ENCODE data around the gene MOB2.

GRCh38 chr11:1450949-1451710, 35.4 kb downstream of the MOB2 start:
- no peak for TF ChIP-seq CTCF (IDR thresholded peaks at IDR 0.05)
- no peak for TF ChIP-seq POLR2A (IDR thresholded peaks at IDR 0.05)
- TF ChIP-seq POLR2AphosphoS5 (IDR thresholded peaks at IDR 0.05; ENCODE audit: insufficient read depth in 1 of 2, low read depth in 1 of 2) = no peak

Data from vagina (tissue), 2 donors.